ENCODE measurements around the gene FTL. TPM values are rescaled to one million over a fixed set of nuclear protein-coding genes. Genes with fewer than 3 reads are reported as not detected.
A peak's percentile ranks its signal among the peaks of the same experiment; 100 is the strongest.

Gene FTL
- total and polyA plus RNA-seq, 7 donors, result 802 to 2,269 (median 1,296) TPM

DNA sequence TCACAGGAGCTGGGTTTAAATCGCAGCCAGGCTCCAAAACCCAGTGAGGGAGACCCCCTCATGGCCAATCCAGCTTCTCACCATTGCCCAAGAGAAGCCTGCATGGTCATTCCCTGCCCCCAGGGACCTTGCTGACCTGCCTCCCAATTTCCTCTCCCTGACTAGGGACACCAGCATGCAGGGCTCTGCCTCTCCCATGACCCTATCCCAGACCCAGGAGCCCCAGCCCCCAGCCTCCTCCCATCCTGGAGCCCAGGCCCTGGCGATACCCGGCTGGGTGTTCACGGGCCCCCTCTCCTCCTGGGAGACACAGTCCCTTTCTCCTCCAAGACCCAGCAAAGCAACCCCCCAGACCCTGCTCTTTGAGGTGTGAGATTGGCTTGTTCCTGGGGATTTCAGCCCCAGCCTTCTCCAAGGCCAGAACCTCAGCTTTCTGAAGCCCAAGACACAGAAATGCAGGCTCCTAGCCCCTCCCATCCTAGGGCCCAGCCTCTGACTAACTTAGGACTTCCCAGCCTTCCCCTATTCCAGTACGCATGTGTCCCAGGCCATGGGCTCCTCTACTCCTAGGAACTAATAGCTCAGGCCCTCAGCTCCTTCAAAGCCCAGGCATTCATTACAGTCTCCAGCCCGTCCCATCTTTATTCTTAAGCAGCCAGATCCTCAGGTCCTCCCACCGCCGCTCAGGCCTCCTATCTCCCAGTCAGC is 26.9 kb downstream of the FTL start:
- intact Hi-C loops (cut with DNase I), result loop anchor here (5.0 to 10.0 kb wide), 3 partner anchors 80 to 213 kb away; partner anchors contain the start of genes HRC (in 1 of the 2), KCNA7 (in 1 of the 2) and TRPM4 (in 1 of the 2)
- peak overlapping the region; percentile 81 for H3K4me3 ChIP-seq
- TF ChIP-seq CTCF (IDR thresholded peaks at IDR 0.05), result no peak
- H3K36me3 ChIP-seq (ENCODE audit: insufficient read depth in 1 of 2, low read depth in 1 of 2), result peaks cover 0 to 24% of the 10 kb centered on the region in 2 donors
- H3K27ac ChIP-seq, result peak overlapping the region; percentile 90
- H3K4me1 ChIP-seq, result peaks cover 56% of the 10 kb centered on the region
- ATAC-seq, result peak; percentile 21 to 64 (median 46)
- no peaks in the 10 kb centered on the region for H3K9me3 ChIP-seq
- 9 to 15% (median 14%) methylated on average over 8 of the region's 8 CpGs for WGBS, 3 donors
- peak; percentile 61 to 77 for DNase-seq
- no peaks in the 10 kb centered on the region for H3K27me3 ChIP-seq (ENCODE audit: insufficient read depth in 3 of 3, low read length in 2 of 3)

- peak in 1 of 4 donors; percentile 1 for ATAC-seq
- no peaks in the 10 kb centered on the region for H3K9me3 ChIP-seq
- H3K27me3 ChIP-seq (ENCODE audit: insufficient read depth in 3 of 3, low read length in 2 of 3), result no peaks in the 10 kb centered on the region
- DNase-seq, result no peak
- H3K36me3 ChIP-seq (ENCODE audit: insufficient read depth in 1 of 2, low read depth in 1 of 2), result peaks cover 0 to 17% of the 10 kb centered on the region in 2 donors
- peak overlapping the region; percentile 90 for H3K27ac ChIP-seq
- intact Hi-C loops (cut with DNase I), result loop anchor here (5.0 to 10.0 kb wide), 3 partner anchors 80 to 212 kb away; partner anchors contain the start of genes HRC (in 1 of the 2), KCNA7 (in 1 of the 2) and TRPM4 (in 1 of the 2)
- H3K4me3 ChIP-seq, result peak overlapping the region; percentile 81
- TF ChIP-seq CTCF (IDR thresholded peaks at IDR 0.05), result no peak
- WGBS, 3 donors, result 0 to 2% (median 1%) methylated on average over 20 of the region's 20 CpGs
- H3K4me1 ChIP-seq, result peaks cover 51% of the 10 kb centered on the region
Measured at GRCh38 chr19:48992581-48993174, 27.6 kb downstream of the FTL start.

- DNase-seq (peak; percentile 100), ATAC-seq (peak; percentile 83 to 87 (median 84))
- Histone ChIP-seq H3K27ac (peak within 1 kb of the TSS; percentile 90), H3K9me3 (no peaks in the 10 kb centered on the region), H3K36me3 (ENCODE audit: insufficient read depth in 1 of 2, low read depth in 1 of 2) (peaks cover 0 to 10% of the 10 kb centered on the region in 2 donors), H3K4me3 (peak within 1 kb of the TSS; percentile 81), H3K27me3 (ENCODE audit: insufficient read depth in 3 of 3, low read length in 2 of 3) (no peaks in the 10 kb centered on the region), H3K4me1 (peaks cover 48% of the 10 kb centered on the region)
- peak; percentile 97 for TF ChIP-seq CTCF (IDR thresholded peaks at IDR 0.05)
- intact Hi-C loops (cut with DNase I), result loop anchor here (5.0 to 10.0 kb wide), 3 partner anchors 79 to 211 kb away; partner anchors contain the start of genes HRC (in 1 of the 2), KCNA7 (in 1 of the 2) and TRPM4 (in 1 of the 2)
- 0% methylated on average over 55 to 56 of the region's 56 CpGs for WGBS, 3 donors
Measured at GRCh38 chr19:48993175-48994034, 28.3 kb downstream of the FTL start, which contains the start of the genes GYS1 and RUVBL2. GYS1 (minus strand) TSS chr19:48993309; CDS start chr19:48993112, 197 bp downstream. RUVBL2 (plus strand) TSS chr19:48993887; CDS start chr19:48993912, 25 bp downstream.

DNA sequence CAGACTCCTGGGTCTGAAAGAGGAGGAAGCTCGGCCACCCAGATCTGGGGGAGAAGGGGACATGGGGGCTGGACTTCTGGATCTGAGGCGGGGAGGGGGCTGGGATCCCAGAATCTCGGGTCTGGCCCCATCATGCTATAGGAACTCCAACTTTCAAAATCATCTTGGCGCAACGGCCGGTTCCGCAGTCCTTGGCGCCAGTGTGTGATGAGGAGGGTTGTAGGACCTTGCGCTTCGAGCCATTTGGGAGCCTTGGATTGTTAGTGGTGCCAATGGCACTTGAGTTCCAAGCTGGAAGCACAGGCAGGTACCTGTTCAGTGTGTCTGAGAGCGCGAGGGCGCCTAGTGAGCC is 28.9 kb downstream of the FTL start:
- Histone ChIP-seq H3K36me3 (ENCODE audit: insufficient read depth in 1 of 2, low read depth in 1 of 2) (peaks cover 0 to 4% of the 10 kb centered on the region in 2 donors), H3K4me3 (peak overlapping the region; percentile 81), H3K9me3 (no peaks in the 10 kb centered on the region), H3K27me3 (ENCODE audit: insufficient read depth in 3 of 3, low read length in 2 of 3) (no peaks in the 10 kb centered on the region), H3K27ac (peak overlapping the region; percentile 90), H3K4me1 (peaks cover 43% of the 10 kb centered on the region)
- TF ChIP-seq CTCF (IDR thresholded peaks at IDR 0.05), result no peak
- intact Hi-C loops (cut with DNase I), result loop anchor here (5.0 to 10.0 kb wide), 3 partner anchors 78 to 211 kb away; partner anchors contain the start of genes HRC (in 1 of the 2), KCNA7 (in 1 of the 2) and TRPM4 (in 1 of the 2)
- no peak for ATAC-seq
- no peak for DNase-seq
- 0 to 1% (median 1%) methylated on average over 13 of the region's 13 CpGs for WGBS, 3 donors
